IMR-90 (cell line): Measurements from ENCODE around the gene ENAH. TPM values are rescaled to one million over a fixed set of nuclear protein-coding genes. Genes with fewer than 3 reads are reported as not detected.

Experiments used
- ATAC-seq: fragments of 200-7000 bp; cut with Tn5 transposase; 2 replicates; pipeline ENCODE4 v1.9.1; 2020; ENCODE audit warnings: low read depth, mild to moderate bottlenecking, moderate library complexity
- BruUV-seq: library from RNA; stranded (reverse); fragments of 400-500 nt; replicated peaks from 2 replicates; lab custom pipeline; 2021; lab: Mats Ljungman, UMichigan
- CTCF ChIA-PET: fragments of 300-600 bp; formaldehyde crosslinking; extraction: SDS; loops from one replicate; lab custom pipeline; 2021; ENCODE audit warnings: antibody characterized with exemption; lab: Yijun Ruan, JAX
- POLR2A ChIA-PET: fragments of 300-600 bp; sonication (Branson Sonifier 250); formaldehyde crosslinking; loops from one replicate; lab custom pipeline; 2022; ENCODE audit warnings: antibody characterized with exemption; ENCODE audit not compliant: unreplicated experiment; lab: Charles Lee
- DNase-seq: peaks from one replicate; pipeline ENCODE4 v3.0.0; 2013
- H2AFZ ChIP-seq: replicated peaks from 2 replicates; pipeline ENCODE3; 2013; ENCODE audit warnings: low read length, mild to moderate bottlenecking; ENCODE audit not compliant: poor library complexity
- H2AK5ac ChIP-seq: 2 replicates; pipeline ENCODE4 v1.6.1; 2013; ENCODE audit warnings: low read depth, low read length, inconsistent platforms
- H2AK9ac ChIP-seq: replicated peaks from 2 replicates; pipeline ENCODE3; 2013; ENCODE audit warnings: mild to moderate bottlenecking, low read depth, low read length, moderate library complexity; ENCODE audit not compliant: poor library complexity
- H2BK120ac ChIP-seq: 2 replicates; pipeline ENCODE4 v1.6.1; 2013; ENCODE audit warnings: low read depth, low read length, inconsistent platforms
- H2BK15ac ChIP-seq: 3 replicates; pipeline ENCODE4 v1.6.1; 2013; ENCODE audit warnings: low read depth, low read length, inconsistent platforms
- H2BK20ac ChIP-seq: 2 replicates; pipeline ENCODE4 v1.6.1; 2013; ENCODE audit warnings: low read depth, mild to moderate bottlenecking, inconsistent platforms, low read length, moderate library complexity
- H2BK5ac ChIP-seq: 2 replicates; pipeline ENCODE4 v1.6.1; 2013; ENCODE audit warnings: mild to moderate bottlenecking, low read depth, low read length, inconsistent platforms; ENCODE audit not compliant: poor library complexity, severe bottlenecking
- H3K14ac ChIP-seq: replicated peaks from 2 replicates; pipeline ENCODE4 v1.6.1; 2013; ENCODE audit warnings: low read depth, low read length, inconsistent platforms
- H3K18ac ChIP-seq: 2 replicates; pipeline ENCODE4 v1.6.1; 2013; ENCODE audit warnings: low read depth, low read length, control low read depth
- H3K23ac ChIP-seq: 2 replicates; pipeline ENCODE4 v1.6.1; 2013; ENCODE audit warnings: low read depth, low read length, inconsistent platforms
- H3K27ac ChIP-seq: 2 replicates; pipeline ENCODE4 v1.5.1; 2013; ENCODE audit warnings: mild to moderate bottlenecking, control low read depth, low read length; ENCODE audit not compliant: insufficient read depth
- H3K27me3 ChIP-seq: 2 replicates; pipeline ENCODE4 v1.6.1; 2013; ENCODE audit warnings: low read length; ENCODE audit not compliant: control insufficient read depth, insufficient read depth
- H3K36me3 ChIP-seq: 2 replicates; pipeline ENCODE4 v1.6.1; 2013; ENCODE audit warnings: low read length, mixed read lengths; ENCODE audit not compliant: control insufficient read depth, insufficient read depth
- H3K4ac ChIP-seq: 2 replicates; pipeline ENCODE4 v1.6.1; 2013; ENCODE audit warnings: low read depth, low read length, inconsistent platforms
- H3K4me1 ChIP-seq: 2 replicates; pipeline ENCODE4 v1.6.1; 2013; ENCODE audit warnings: low read length, mixed read lengths; ENCODE audit not compliant: control insufficient read depth, insufficient read depth
- H3K4me2 ChIP-seq: 2 replicates; pipeline ENCODE4 v1.6.1; 2013; ENCODE audit warnings: low read depth, mild to moderate bottlenecking, control low read depth, low read length, moderate library complexity
- H3K4me3 ChIP-seq: 2 replicates; pipeline ENCODE4 v1.5.1; 2013; ENCODE audit warnings: low read depth, mild to moderate bottlenecking, control low read depth, low read length, moderate library complexity; ENCODE audit not compliant: insufficient read depth
- H3K56ac ChIP-seq: 2 replicates; pipeline ENCODE4 v1.6.1; 2013; ENCODE audit warnings: low read length, inconsistent platforms; ENCODE audit not compliant: insufficient read depth; ENCODE audit errors: extremely low read depth
- H3K79me1 ChIP-seq, 2 experiments: 2 replicates each; pipeline ENCODE4 v1.6.1; 2013; ENCODE audit warnings: low read length in 2 of 2, inconsistent platforms in 1 of 2, low read depth in 1 of 2
- H3K9ac ChIP-seq: 2 replicates; pipeline ENCODE4 v1.6.1; 2013; ENCODE audit warnings: low read depth, low read length, control low read depth
- H3K9me1 ChIP-seq: 2 replicates; pipeline ENCODE4 v1.6.1; 2013; ENCODE audit warnings: low read length, inconsistent platforms; ENCODE audit not compliant: insufficient read depth
- H3K9me3 ChIP-seq: 2 replicates; pipeline ENCODE4 v1.6.1; 2013; ENCODE audit warnings: low read length; ENCODE audit not compliant: control insufficient read depth, insufficient read depth
- H4K20me1 ChIP-seq: 2 replicates; pipeline ENCODE4 v1.6.1; 2013; ENCODE audit warnings: low read length, inconsistent platforms; ENCODE audit not compliant: insufficient read depth
- H4K5ac ChIP-seq: 2 replicates; pipeline ENCODE4 v1.6.1; 2013; ENCODE audit warnings: mild to moderate bottlenecking, low read depth, low read length, control low read depth
- H4K8ac ChIP-seq, 2 experiments: 2 replicates each; pipeline ENCODE4 v1.6.1; 2013; ENCODE audit warnings: low read depth in 2 of 2, low read length in 2 of 2, control low read depth in 1 of 2, inconsistent platforms in 1 of 2
- H4K91ac ChIP-seq: 2 replicates; pipeline ENCODE4 v1.6.1; 2013; ENCODE audit warnings: low read depth, low read length, inconsistent platforms; ENCODE audit not compliant: insufficient read depth
- CEBPB ChIP-seq: IDR thresholded peaks from 2 replicates; pipeline ENCODE4 v1.6.1; 2012; ENCODE audit warnings: low read depth, low read length, improper control_type of control experiment
- CHD1 ChIP-seq: IDR thresholded peaks from 2 replicates; pipeline ENCODE4 v1.6.1; 2012; ENCODE audit warnings: low read depth, low read length, improper control_type of control experiment
- FOS ChIP-seq: fragments of 150-350 bp; IDR thresholded peaks from 2 replicates; pipeline ENCODE4 v1.6.1; 2016; ENCODE audit warnings: low read depth, low read length
- MAFK ChIP-seq: IDR thresholded peaks from 2 replicates; pipeline ENCODE4 v1.6.1; 2012; ENCODE audit warnings: low read depth, low read length, improper control_type of control experiment
- POLR2A ChIP-seq: IDR thresholded peaks from 2 replicates; pipeline ENCODE4 v1.6.1; 2012; ENCODE audit warnings: mild to moderate bottlenecking, low read depth, low read length
- WGBS, 2 experiments: methylation state at CpG; one replicate each; pipeline versions ENCODE4 v1.1.5 to v1.1.7; 2013; ENCODE audit warnings: missing lambda C conversion rate in 2 of 2; ENCODE audit not compliant: insufficient read length in 1 of 2; ENCODE audit errors: extremely low coverage in 2 of 2; 5-methylcytosine and 5-hydroxymethylcytosine counted together
- dilution Hi-C: fragments of 300-500 bp; cut with HindIII; formaldehyde crosslinking; loops from one replicate; pipeline ENCODE4 v1.14.3; 2018; ENCODE audit warnings: low sequenced_read_pairs; ENCODE audit not compliant: unreplicated experiment
- in situ Hi-C: fragments of 300-500 bp; cut with MboI; formaldehyde crosslinking; loops from 3 replicates; pipeline ENCODE4 v1.14.3; 2019; ENCODE audit warnings: low sequenced_read_pairs, inconsistent platforms, mixed read lengths
- intact Hi-C: fragments of 100-400 bp; cut with micrococcal nuclease; formaldehyde crosslinking; loops from 2 replicates; pipeline ENCODE4 v1.10.0; 2022
- polyA plus RNA-seq, 3 experiments: library from polyadenylated mRNA; depleted of rRNA; stranded (reverse); fragments of >200 nt; gene quantifications; 2 replicates each; pipeline ENCODE4 v1.2.3, GENCODE V29; 2012; ENCODE audit warnings: low replicate concordance in 1 of 3
- total RNA-seq: library from RNA; depleted of rRNA; stranded (reverse); fragments of >200 nt; gene quantifications from 2 replicates; pipeline ENCODE4 v1.2.3, GENCODE V29; 2012

The ENAH gene
- total and polyA plus RNA-seq, 2 of the 4 experiments (the other 2 are of a cell fraction): 61.3 to 86.9 TPM

- ChIA-PET POLR2A (no interaction called here), CTCF (interaction anchor here (0.6 kb wide), 2 partner anchors 15 to 100 kb away, joined by 3 read pairs; no protein-coding TSS in a partner anchor)
- Histone ChIP-seq H3K9ac (no peak overlapping the region), H4K20me1 (peaks cover 36% of the 10 kb centered on the region), H3K4ac (no peak overlapping the region), H3K79me1 (peaks cover 39 to 65% of the 10 kb centered on the region in 2 experiments), H3K4me1 (peaks cover 13% of the 10 kb centered on the region), H3K27me3 (no peaks in the 10 kb centered on the region), H3K27ac (no peak overlapping the region), H3K9me1 (peaks cover 28% of the 10 kb centered on the region), H3K4me2 (no peak overlapping the region), H4K5ac (no peak overlapping the region), H2BK20ac (no peak overlapping the region), H2BK120ac (no peak overlapping the region), H3K36me3 (no peaks in the 10 kb centered on the region; the same call in 1 of the 2 replicates), H2AK5ac (no peak overlapping the region), H4K91ac (no peak overlapping the region), H3K23ac (no peak overlapping the region), H2BK15ac (no peak overlapping the region), H3K9me3 (no peaks in the 10 kb centered on the region), H4K8ac (no peak overlapping the region), H2BK5ac (no peak overlapping the region), H3K4me3 (no peak overlapping the region), H2AK9ac (no peak overlapping the region), H3K56ac (no peak overlapping the region), H3K14ac (no peak overlapping the region), H3K18ac (no peak overlapping the region), H2AFZ (no peak overlapping the region)
- in situ Hi-C loops: no loop called here
- dilution Hi-C loops: no loop called here
- intact Hi-C loops: no loop called here
- no peak for ATAC-seq
- TF ChIP-seq CHD1 (no peak), MAFK (no peak), POLR2A (no peak), FOS (no peak), CEBPB (no peak)
- DNase-seq: no peak
- WGBS, 2 experiments: no CpG with 5 or more reads among the region's 2 CpGs
- no TSS peak for BruUV-seq
These were observed 107.3 kb downstream of the ENAH start for GRCh38 chr1:225545649-225546048.
